GM19043 (cell line): ENCODE data around the gene HECTD4.
"Not testable (repeated sequence)": the region's sequence is repeated elsewhere in the genome, so short reads cannot be mapped to it uniquely, and the experiment has no call there.

Source experiments
- ATAC-seq: cut with Tn5 transposase; IDR thresholded peaks from one replicate; pipeline ENCODE4 v1.9.1; 2021; ENCODE audit warnings: low read depth; ENCODE audit not compliant: unreplicated experiment

The HECTD4 gene

DNA sequence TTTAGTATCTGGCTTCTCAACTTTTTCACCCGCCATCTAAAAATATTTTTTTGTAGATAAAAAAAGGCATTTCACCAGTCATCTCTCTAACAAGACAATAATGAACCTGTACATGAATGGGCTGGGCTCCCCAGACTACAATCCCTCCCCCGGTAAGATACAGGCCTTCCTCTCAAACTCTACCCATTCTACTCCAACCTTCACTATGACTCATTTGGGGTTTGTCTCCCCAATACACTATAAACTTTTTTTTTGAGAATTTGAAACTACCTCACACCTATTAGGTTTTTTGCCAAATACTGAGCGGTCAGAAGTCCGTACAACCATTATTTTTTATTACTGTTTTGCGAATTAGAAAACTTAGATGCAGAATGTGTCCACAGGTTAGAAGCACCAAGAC is 26.4 kb upstream of the HECTD4 start:
- no peak for ATAC-seq

DNA sequence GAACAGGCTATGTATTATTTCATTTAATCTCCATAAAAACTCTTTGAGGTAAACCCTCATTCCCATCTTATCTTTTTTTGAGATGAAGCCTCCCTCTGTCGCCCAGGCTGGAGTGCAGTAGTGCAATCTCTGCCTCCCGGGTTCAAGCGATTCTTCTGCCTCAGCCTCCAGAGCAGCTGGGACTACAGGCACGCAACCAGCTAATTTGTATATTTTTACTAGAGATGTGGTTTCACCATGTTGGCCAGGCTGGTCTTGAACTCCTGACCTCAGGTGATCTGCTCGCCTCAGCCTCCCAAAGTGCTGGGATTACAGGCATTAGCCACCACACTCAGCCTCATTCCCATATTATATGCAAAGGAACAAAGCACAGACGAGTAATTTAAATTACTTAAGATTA is 25.5 kb upstream of the HECTD4 start:
- ATAC-seq = not testable (repeated sequence)

- no peak for ATAC-seq
These were observed 24.6 kb upstream of the HECTD4 start for GRCh38 chr12:112406519-112407488.

DNA sequence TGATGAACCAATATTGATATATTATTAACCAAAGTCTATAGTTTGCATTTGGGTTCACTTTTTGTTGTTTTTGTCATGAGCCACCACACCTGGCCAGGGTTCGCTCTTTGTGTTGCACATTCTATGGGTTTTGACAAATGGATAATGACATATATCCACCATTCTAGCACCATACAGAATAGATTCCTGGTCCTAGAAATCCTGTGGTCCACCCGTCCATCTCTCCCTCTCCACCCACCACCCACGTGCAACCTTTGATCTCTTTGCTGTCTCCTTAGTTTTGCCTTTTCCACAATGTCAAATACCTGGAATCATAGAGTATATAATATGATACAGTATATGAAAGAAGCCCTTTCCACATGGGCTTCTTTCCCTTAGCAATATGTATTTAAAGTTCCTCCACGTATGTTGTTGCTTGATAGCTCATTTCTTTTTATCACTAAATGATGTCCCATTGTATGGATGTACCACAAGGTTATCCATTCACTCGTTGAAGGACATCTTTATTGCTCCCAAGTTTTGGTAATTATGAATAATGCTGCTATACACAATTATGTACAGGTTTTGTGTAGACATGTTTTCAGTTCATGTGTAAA is 19.8 kb upstream of the HECTD4 start:
- ATAC-seq = no peak

DNA sequence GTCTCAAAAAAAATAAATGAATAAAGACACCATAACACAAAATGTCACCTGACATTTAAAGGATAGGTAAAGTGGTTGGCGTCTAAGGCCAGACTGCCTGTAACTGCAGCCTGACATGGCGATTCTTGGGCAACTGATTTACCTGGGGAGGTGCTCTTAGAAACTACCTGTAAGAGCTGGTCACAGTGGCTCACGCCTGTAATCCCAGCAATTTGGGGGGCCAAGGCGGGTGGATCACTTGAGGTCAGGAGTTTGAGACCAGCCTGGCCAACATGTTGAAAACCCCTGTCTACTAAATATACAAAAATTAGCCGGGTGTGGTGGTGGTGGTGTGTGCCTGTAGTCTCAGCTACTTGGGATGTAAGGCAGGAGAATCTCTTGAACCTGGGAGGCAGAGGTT is 18.8 kb upstream of the HECTD4 start:
- no peak for ATAC-seq

- ATAC-seq = no peak
These were observed 11.1 kb upstream of the HECTD4 start for GRCh38 chr12:112393328-112393727.

DNA sequence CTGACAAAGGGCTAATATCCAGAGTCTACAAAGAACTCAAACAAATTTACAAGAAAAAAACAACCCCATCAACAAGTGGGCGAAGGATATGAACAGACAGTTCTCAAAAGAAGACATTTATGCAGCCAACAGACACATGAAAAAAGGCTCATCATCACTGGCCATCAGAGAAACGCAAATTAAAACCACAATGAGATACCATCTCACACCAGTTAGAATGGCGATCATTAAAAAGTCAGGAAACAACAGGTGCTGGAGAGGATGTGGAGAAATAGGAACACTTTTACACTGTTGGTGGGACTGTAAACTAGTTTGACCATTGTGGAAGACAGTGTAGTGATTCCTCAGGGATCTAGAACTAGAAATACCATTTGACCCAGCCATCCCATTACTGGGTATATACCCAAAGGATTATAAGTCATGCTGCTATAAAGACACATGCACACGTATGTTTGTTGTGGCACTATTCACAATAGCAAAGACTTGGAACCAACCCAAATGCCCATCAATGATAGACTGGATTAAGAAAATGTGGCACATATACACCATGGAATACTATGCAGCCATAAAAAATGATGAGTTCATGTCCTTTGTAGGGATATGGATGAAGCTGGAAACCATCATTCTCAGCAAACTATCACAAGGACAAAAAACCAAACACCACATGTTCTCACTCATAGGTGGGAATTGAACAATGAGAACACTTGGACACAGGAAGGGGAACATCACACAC is 7.9 kb upstream of the HECTD4 start:
- not testable (repeated sequence) for ATAC-seq

DNA sequence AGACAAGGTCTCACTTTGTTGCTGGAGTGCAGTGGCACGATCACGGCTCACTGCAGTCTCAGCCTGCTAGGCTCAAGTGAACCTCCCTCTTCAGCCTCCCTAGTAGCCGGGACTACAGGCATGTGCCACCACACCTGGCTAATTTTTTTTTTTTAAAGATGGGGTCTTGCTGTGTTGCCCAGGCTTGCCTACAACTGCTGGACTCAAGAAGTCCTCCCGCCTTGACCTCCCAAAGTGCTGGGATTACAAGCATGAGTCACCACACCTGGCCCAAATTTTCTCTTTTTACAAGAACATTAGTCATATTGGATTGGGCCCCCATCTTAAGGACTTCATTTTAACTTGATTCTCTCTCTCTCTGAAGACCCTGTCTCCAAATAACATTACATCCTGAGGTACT is 7.0 kb upstream of the HECTD4 start:
- ATAC-seq = no peak

- ATAC-seq = no peak
These were observed 4.5 kb upstream of the HECTD4 start for GRCh38 chr12:112386726-112387125.

DNA sequence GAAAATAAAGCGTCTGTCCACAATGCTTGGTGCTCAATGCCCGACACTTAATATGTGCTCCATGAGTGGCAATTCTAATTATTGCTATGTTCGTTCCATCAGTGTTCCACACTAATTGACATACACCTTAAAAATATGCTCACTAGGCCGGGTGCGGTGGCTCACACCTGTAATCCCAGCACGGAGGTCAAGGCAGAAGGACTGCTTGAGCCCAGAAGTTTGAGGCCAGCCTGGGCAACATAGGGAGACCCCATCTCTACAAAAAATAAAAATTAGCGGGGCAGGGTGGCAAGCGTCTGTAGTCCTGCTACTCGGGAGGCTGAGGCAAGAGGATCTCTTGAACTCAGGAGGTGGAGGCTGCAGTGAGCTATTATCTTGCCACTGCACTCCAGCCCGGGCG is 635 bp upstream of the HECTD4 start:
- ATAC-seq = no peak

- ATAC-seq = peak; percentile 35
These were observed 787 bp downstream of the HECTD4 start for GRCh38 chr12:112381406-112381882.

DNA sequence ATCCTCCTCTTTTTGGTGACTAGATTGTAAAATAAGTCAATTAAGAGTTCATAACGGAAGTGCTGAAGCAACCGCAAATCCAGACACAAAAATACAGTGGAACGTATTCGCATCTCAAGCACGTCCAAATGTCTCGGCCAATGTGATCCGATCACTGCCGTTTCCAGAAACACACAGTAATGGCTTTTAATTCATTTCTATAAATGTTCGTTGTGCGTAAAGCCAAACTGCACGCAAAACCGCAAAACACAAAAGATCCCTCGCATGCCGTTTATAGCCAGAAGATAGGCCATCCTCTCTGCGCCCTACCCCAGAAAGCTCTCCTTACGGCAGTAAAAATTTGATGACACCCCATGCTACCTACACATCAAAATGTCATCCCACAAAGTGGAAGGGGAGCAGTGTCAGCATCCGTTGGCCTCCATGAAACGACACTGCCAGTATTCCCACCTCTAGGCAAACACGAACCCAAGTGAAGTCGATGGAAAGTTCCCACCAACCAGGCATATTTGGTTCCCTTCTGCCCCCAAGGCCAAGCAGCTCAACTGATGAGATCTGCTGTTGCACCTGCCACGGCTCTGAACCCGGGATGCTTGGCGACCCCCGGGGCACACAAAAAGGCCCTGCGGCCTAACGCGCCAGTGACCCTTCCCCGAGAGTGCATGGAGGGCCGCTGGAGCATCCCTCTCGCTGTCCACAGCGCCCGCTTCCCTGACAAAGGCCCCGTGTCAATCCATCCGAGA is 1.4 kb downstream of the HECTD4 start:
- ATAC-seq = no peak

DNA sequence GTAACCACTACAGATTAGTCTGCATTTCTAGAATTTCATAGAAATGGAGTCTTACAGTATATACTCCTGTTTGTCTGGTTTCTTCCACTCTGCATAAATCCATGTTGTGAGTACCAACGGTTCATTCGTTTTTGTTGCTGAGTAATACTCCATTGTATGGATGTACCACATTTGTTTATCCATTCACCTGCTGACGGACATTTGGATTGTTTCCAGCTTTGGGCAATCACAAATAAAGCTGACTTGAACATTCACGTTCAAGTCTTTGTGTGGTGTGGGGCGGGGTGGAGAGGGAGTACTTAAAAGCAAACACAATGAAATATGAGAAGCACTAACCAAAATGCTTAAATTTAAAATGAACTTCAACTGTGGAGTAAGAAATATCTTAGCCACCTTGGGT is 7.1 kb downstream of the HECTD4 start:
- ATAC-seq = no peak

- ATAC-seq = no peak
These were observed 8.0 kb downstream of the HECTD4 start for GRCh38 chr12:112374166-112374740.

DNA sequence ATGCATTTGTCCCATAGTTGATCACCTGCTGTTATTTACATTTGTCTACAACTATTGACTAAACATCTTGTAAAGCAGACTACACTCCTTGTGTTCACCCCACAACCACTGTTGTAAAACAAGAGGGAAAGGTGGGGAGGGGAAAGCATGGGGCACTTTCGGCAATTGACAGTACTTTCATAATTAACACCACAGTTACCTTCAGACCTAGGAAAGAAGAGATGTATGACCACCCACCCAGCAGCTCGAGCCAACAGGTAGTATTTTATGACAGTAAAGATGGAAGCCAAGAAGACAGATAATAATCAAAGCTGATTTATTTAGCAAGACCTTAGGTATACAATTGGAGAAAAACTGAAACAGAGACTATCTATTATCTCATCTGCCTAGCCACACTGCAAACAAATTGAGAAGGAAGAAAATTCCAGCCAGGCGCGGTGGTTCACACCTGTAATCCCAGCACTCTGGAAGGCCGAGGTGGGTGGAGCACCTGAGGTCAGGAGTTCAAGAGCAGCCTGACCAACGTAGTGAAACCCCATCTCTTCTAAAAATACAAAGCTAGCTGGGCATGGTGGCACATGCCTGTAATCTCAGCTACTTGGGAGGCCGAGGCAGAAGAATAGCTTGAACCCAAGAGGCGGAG is 11.2 kb downstream of the HECTD4 start:
- no peak for ATAC-seq

GRCh38 chr12:112370199-112370598 is 12.0 kb downstream of the HECTD4 start:
- ATAC-seq = no peak

- ATAC-seq = no peak
These were observed 13.4 kb downstream of the HECTD4 start for GRCh38 chr12:112368856-112369255.

DNA sequence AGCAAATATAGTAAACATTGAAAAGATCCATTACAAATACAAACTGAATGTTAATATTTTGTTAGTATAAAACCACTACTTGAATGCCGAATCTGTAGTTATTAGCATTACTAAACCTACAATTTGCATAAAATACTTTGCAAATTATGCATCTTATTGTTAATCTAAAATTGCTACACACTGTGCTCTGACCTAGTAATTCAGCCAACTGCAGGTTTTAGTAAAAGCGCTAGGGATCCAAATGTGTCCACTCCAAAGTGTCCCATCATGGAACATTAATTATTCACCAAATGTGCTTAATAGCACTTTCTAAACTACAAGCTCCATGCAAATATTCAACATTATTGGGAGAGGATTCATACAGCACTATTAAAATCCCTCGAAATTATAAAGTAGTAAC is 14.3 kb downstream of the HECTD4 start:
- no peak for ATAC-seq

GRCh38 chr12:112362310-112362709 is 19.9 kb downstream of the HECTD4 start:
- ATAC-seq = no peak

- no peak for ATAC-seq
These were observed 21.0 kb downstream of the HECTD4 start for GRCh38 chr12:112361271-112361670.
